SH-SY5Y (cell line): ENCODE results near the gene ZFP1.

ENCODE experiments used
- GATA2 ChIP-seq: IDR thresholded peaks from 2 replicates; pipeline ENCODE4 v1.6.1; 2011; ENCODE audit warnings: mild to moderate bottlenecking, low read depth, low read length
- GATA3 ChIP-seq: IDR thresholded peaks from 2 replicates; pipeline ENCODE4 v1.6.1; 2011; ENCODE audit warnings: low read depth, mild to moderate bottlenecking, low read length, moderate library complexity

ZFP1 gene

GRCh38 chr16:75218256-75219076 lies 70.1 kb downstream of the ZFP1 start, which contains the start of gene CTRB1:
Gene CTRB1 (plus strand): TSS chr16:75218988. CDS start chr16:75219008, 20 bp downstream.
- TF ChIP-seq GATA3: no peak

GRCh38 chr16:75219088-75219487 lies 70.8 kb downstream of the ZFP1 start:
- no peak for TF ChIP-seq GATA2
- no peak for TF ChIP-seq GATA3

DNA sequence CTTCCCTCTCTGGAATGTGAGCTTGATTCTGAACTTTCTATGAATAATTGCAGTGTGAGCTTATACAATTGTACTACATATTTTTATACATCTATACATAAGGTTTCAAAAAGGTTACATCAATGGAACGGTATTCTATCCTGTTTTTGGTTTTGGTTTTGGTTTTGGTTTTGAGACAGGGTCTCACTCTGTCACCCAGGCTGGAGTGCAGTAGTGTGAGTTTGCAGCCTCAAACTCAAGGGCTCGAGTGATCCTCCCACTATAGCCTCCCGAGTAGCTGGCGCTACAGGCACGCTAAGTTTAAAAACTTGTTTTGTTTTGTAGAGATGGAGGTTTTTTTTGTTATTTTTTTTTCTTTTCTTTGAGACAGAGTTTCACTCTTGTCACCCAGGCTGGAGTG lies 71.5 kb downstream of the ZFP1 start:
- TF ChIP-seq GATA2: no peak
